ENCODE measurements around the gene PTGFRN. TPM values are rescaled to one million over a fixed set of nuclear protein-coding genes. Genes with fewer than 3 reads are reported as not detected.

The PTGFRN gene
- total RNA-seq, 4 donors from 2014 or later = 4.7 to 16.1 (median 14.6) TPM

- TF ChIP-seq CTCF (IDR thresholded peaks at IDR 0.05; ENCODE audit: low read depth) = no peak
Measured at GRCh38 chr1:116934586-116935207, 25.0 kb downstream of the PTGFRN start.

- TF ChIP-seq CTCF (IDR thresholded peaks at IDR 0.05; ENCODE audit: low read depth) = no peak
Measured at GRCh38 chr1:116938216-116938615, 28.5 kb downstream of the PTGFRN start.

GRCh38 chr1:116940814-116941599, 31.3 kb downstream of the PTGFRN start:
- TF ChIP-seq CTCF (IDR thresholded peaks at IDR 0.05; ENCODE audit: low read depth) = no peak

- TF ChIP-seq CTCF (IDR thresholded peaks at IDR 0.05; ENCODE audit: low read depth) = no peak
Measured at GRCh38 chr1:116941670-116942069, 32.0 kb downstream of the PTGFRN start.

GRCh38 chr1:116942344-116942743, 32.6 kb downstream of the PTGFRN start:
- TF ChIP-seq CTCF (IDR thresholded peaks at IDR 0.05; ENCODE audit: low read depth) = no peak

- no peak for TF ChIP-seq CTCF (IDR thresholded peaks at IDR 0.05; ENCODE audit: low read depth)
Measured at GRCh38 chr1:116943438-116943837, 33.7 kb downstream of the PTGFRN start.

- no peak for TF ChIP-seq CTCF (IDR thresholded peaks at IDR 0.05; ENCODE audit: low read depth)
Measured at GRCh38 chr1:116944613-116945012, 34.9 kb downstream of the PTGFRN start.
